GM12892 (cell line): ENCODE data around the gene CCDC85A.

Source experiments
- POLR2A ChIP-seq: IDR thresholded peaks from 2 replicates; pipeline ENCODE4 v1.6.1; 2011; ENCODE audit warnings: low read depth, low read length, control low read depth
- POLR2AphosphoS5 ChIP-seq: IDR thresholded peaks from 2 replicates; pipeline ENCODE4 v1.6.1; 2011; ENCODE audit warnings: low read depth, low read length, control low read depth

DNA sequence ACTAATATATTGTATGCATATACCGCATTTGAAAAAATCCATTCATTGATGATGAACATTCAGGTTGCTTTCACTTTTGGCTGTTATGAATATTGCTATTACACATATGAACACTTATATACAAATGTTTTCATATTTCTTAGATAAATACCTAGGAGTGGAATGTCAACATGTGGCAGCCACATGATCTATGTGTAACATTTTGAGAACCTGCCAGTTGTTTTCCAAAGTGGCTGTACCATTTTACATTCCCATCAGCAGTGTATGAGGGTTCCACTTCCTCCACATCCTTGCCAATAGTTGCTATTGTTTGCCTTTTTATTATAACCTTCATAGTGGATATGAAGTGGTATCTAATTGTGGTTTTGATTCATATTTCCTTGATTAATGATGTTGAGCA is 40.5 kb downstream of the CCDC85A start:
- TF ChIP-seq POLR2A (no peak), POLR2AphosphoS5 (no peak)
